A549 (cell line): ENCODE data around the gene CACNB1. TPM values are rescaled to one million over a fixed set of nuclear protein-coding genes. Genes with fewer than 3 reads are reported as not detected.

ENCODE experiments used
- ATAC-seq, 2 experiments: fragments of 200-7000 bp in 1 of 2; fragments of >200 bp in 1 of 2; cut with Nextera tagmentation in 1 of 2; cut with Tn5 transposase in 1 of 2; 3 replicates each; pipeline versions ENCODE4 v1.8.0 to v1.9.1; 2018 to 2020; ENCODE audit warnings: mild to moderate bottlenecking in 1 of 2, moderate library complexity in 1 of 2
- CTCF ChIA-PET: fragments of 300-600 bp; sonication (Branson Sonifier 250); formaldehyde crosslinking; extraction: SDS; loops from one replicate; lab custom pipeline; 2021; ENCODE audit warnings: antibody characterized with exemption, inconsistent platforms; lab: Yijun Ruan, JAX
- POLR2A ChIA-PET: fragments of 350-600 bp; formaldehyde crosslinking; extraction: SDS; loops from one replicate; lab custom pipeline; 2021; ENCODE audit warnings: antibody characterized with exemption, inconsistent platforms; lab: Yijun Ruan, JAX
- DNase-seq, 2 experiments: peaks; one replicate each; pipeline versions ENCODE4 v3.0.0 to v3.0.0-alpha.2; 2011 to 2016; ENCODE audit warnings: low read depth in 1 of 2, low spot score in 1 of 2
- FAIRE-seq: peaks from 2 replicates; lab custom pipeline; 2011; peaks lifted over from hg19 to GRCh38; lab: Jason Lieb, UNC
- H3K27ac ChIP-seq, 2 experiments: fragments of >200 bp; sonication (Bioruptor Twin); formaldehyde crosslinking; 3 replicates each; pipeline ENCODE4 v1.5.1; 2016 to 2017
- H3K4me1 ChIP-seq: fragments of >200 bp; sonication (Bioruptor Twin); formaldehyde crosslinking; 3 replicates; pipeline ENCODE4 v1.6.1; 2016
- H3K4me2 ChIP-seq: fragments of >200 bp; sonication (Bioruptor Twin); formaldehyde crosslinking; 3 replicates; pipeline ENCODE4 v1.6.1; 2016
- H3K4me3 ChIP-seq: fragments of >200 bp; sonication (Bioruptor Twin); formaldehyde crosslinking; 3 replicates; pipeline ENCODE4 v1.5.1; 2016
- H3K9me3 ChIP-seq: fragments of >200 bp; sonication (Bioruptor Twin); formaldehyde crosslinking; 3 replicates; pipeline ENCODE4 v1.6.1; 2016
- BCL3 ChIP-seq: fragments of >200 bp; sonication (Bioruptor Twin); formaldehyde crosslinking; IDR thresholded peaks from 3 replicates; pipeline ENCODE4 v1.6.1; 2016
- CEBPB ChIP-seq, 2 experiments: fragments of >200 bp in 1 of 2; sonication (Bioruptor Twin) in 1 of 2; formaldehyde crosslinking in 1 of 2; IDR thresholded peaks; 2 replicates each; pipeline ENCODE4 v1.6.1; 2012 to 2016
- E2F6 ChIP-seq: IDR thresholded peaks from 2 replicates; pipeline ENCODE4 v1.6.1; 2012; ENCODE audit warnings: low read depth, borderline replicate concordance
- EHF ChIP-seq: fragments of 250-450 bp; sonication (Bioruptor Pico); IDR thresholded peaks from 2 replicates; pipeline ENCODE4 v1.5.0; 2020; ENCODE audit warnings: mild to moderate bottlenecking
- ESRRA ChIP-seq: fragments of 150-350 bp; IDR thresholded peaks from 2 replicates; pipeline ENCODE4 v1.6.1; 2014; ENCODE audit warnings: mild to moderate bottlenecking, low read length, borderline replicate concordance
- FOSB ChIP-seq: fragments of 250-450 bp; sonication (Bioruptor Pico); IDR thresholded peaks from 2 replicates; pipeline ENCODE4 v1.5.0; 2020; ENCODE audit warnings: mild to moderate bottlenecking, moderate library complexity
- FOSL2 ChIP-seq, 2 experiments: fragments of 450-650 bp in 1 of 2; fragments of >200 bp in 1 of 2; sonication (Bioruptor Twin) in 1 of 2; formaldehyde crosslinking; IDR thresholded peaks; 2 replicates each; pipeline versions ENCODE4 v1.5.0 to v1.6.1; 2016 to 2020; ENCODE audit warnings: mild to moderate bottlenecking in 1 of 2, moderate library complexity in 1 of 2
- FOXS1 ChIP-seq: fragments of 250-450 bp; sonication (Bioruptor Pico); IDR thresholded peaks from 2 replicates; pipeline ENCODE4 v1.5.0; 2020; ENCODE audit warnings: mild to moderate bottlenecking, moderate library complexity
- GATA3 ChIP-seq: IDR thresholded peaks from 2 replicates; pipeline ENCODE4 v1.6.1; 2012; ENCODE audit warnings: borderline replicate concordance
- HDAC2 ChIP-seq: fragments of 200-600 bp; sonication (generic); IDR thresholded peaks from 2 replicates; pipeline ENCODE4 v1.6.1; 2016
- HES2 ChIP-seq: fragments of >200 bp; sonication (Bioruptor Twin); formaldehyde crosslinking; IDR thresholded peaks from 2 replicates; pipeline ENCODE4 v1.6.1; 2016
- HMGXB4 ChIP-seq: fragments of 250-450 bp; sonication (Bioruptor Pico); IDR thresholded peaks from 2 replicates; pipeline ENCODE4 v1.5.0; 2021; ENCODE audit warnings: mild to moderate bottlenecking, moderate library complexity, borderline replicate concordance
- HOXB13 ChIP-seq: fragments of 250-450 bp; sonication (Bioruptor Pico); IDR thresholded peaks from 2 replicates; pipeline ENCODE4 v1.5.0; 2020; ENCODE audit warnings: low read depth, mild to moderate bottlenecking, moderate library complexity
- JUN ChIP-seq, 2 experiments: fragments of >200 bp; sonication (Bioruptor Twin); formaldehyde crosslinking; IDR thresholded peaks; 2 replicates in 1 of 2; 3 replicates in 1 of 2; pipeline ENCODE4 v1.6.1; 2016 to 2017
- MAX ChIP-seq: IDR thresholded peaks from 2 replicates; pipeline ENCODE4 v1.6.1; 2012
- MYC ChIP-seq: IDR thresholded peaks from 2 replicates; pipeline ENCODE4 v1.6.1; 2012; ENCODE audit warnings: mild to moderate bottlenecking, inconsistent platforms, low read length, improper control_type of control experiment, borderline replicate concordance
- NFE2L2 ChIP-seq: fragments of 150-350 bp; conservative IDR thresholded peaks from 2 replicates; pipeline ENCODE4 v1.6.1; 2014; ENCODE audit warnings: low read length
- RARB ChIP-seq: fragments of 250-450 bp; sonication (Bioruptor Pico); IDR thresholded peaks from 2 replicates; pipeline ENCODE4 v1.8.0; 2021; ENCODE audit warnings: mild to moderate bottlenecking, moderate library complexity
- REST ChIP-seq: fragments of 200-600 bp; sonication (generic); IDR thresholded peaks from 2 replicates; pipeline ENCODE4 v1.6.1; 2016; ENCODE audit warnings: antibody characterized with exemption, mild to moderate bottlenecking, moderate library complexity
- SMC3 ChIP-seq: fragments of >200 bp; sonication (Bioruptor Twin); formaldehyde crosslinking; IDR thresholded peaks from 3 replicates; pipeline ENCODE4 v1.6.1; 2018; ENCODE audit warnings: inconsistent platforms
- USF2 ChIP-seq: fragments of 450-650 bp; IDR thresholded peaks from 2 replicates; pipeline ENCODE4 v1.6.1; 2014; ENCODE audit warnings: antibody characterized with exemption
- ZFP36 ChIP-seq: fragments of 450-650 bp; IDR thresholded peaks from 2 replicates; pipeline ENCODE4 v1.6.1; 2014; ENCODE audit warnings: borderline replicate concordance; ENCODE audit not compliant: partially characterized antibody
- WGBS: methylation state at CpG from one replicate; pipeline ENCODE4 v1.1.6; 2017; ENCODE audit errors: missing lambda C conversion rate; 5-methylcytosine and 5-hydroxymethylcytosine counted together
- polyA plus RNA-seq, 4 experiments: library from polyadenylated mRNA; depleted of rRNA in 3 of 4; stranded (reverse); fragments of >200 nt; fragmentation: RNase III in 1 of 4; extraction: RNeasy Plus Mini Kit Qiagen cat#74134 plus additional on column Dnase treatment in 1 of 4; gene quantifications; 2 replicates in 3 of 4; 3 replicates in 1 of 4; pipeline ENCODE4 v1.2.3, GENCODE V29; 2011 to 2017

The CACNB1 gene
- polyA plus RNA-seq, 2 of the 4 experiments (the other 2 are of a cell fraction): 3.6 to 3.9 TPM

- H3K27ac ChIP-seq: peak overlapping the region; percentile 37 to 51; a peak in 2 of 6 replicates
- ChIA-PET POLR2A (interaction anchor here (1.7 kb wide), 1 partner anchor 14 kb away, joined by 6 read pairs; the partner anchor contains the start of gene RPL19), CTCF (interaction anchor here (0.7 to 31.5 kb wide), 4 partner anchors 9 to 120 kb away, joined by 3 to 1140 read pairs (median 4); no protein-coding TSS in a partner anchor)
- no peak overlapping the region for H3K4me3 ChIP-seq
- WGBS: 42% methylated on average over 8 of the region's 9 CpGs
- FAIRE-seq (no peak), DNase-seq (peak; percentile 76), ATAC-seq (peak; percentile 45 to 65; a peak in 5 of 6 replicates)
- TF ChIP-seq HDAC2 (no peak), E2F6 (0 out of 2 replicates have a peak, but pooled peaks have one; percentile 34), ZFP36 (no peak), FOSL2 (IDR thresholded peaks at IDR 0.05) (no peak), FOSL2 (CRISPR knock-in tag; IDR thresholded peaks at IDR 0.05) (peak; percentile 70), USF2 (peak; percentile 59; the same call in 1 of the 2 replicates), FOXS1 (no peak), BCL3 (no peak), MAX (0 out of 2 replicates have a peak, but pooled peaks have one; percentile 36)
- peaks cover 30% of the 10 kb centered on the region for H3K4me1 ChIP-seq
- 0 out of 3 replicates have a peak overlapping the region, but pooled peaks have one; percentile 21 for H3K4me2 ChIP-seq
- H3K9me3 ChIP-seq: no peaks in the 10 kb centered on the region
Measured at GRCh38 chr17:39213852-39214251, 16.4 kb upstream of the CACNB1 start.

GRCh38 chr17:39212841-39213480 is 15.5 kb upstream of the CACNB1 start:
- Histone ChIP-seq H3K4me2 (no peak overlapping the region), H3K4me1 (peaks cover 34% of the 10 kb centered on the region), H3K4me3 (no peak overlapping the region), H3K9me3 (no peaks in the 10 kb centered on the region), H3K27ac (peak overlapping the region; percentile 28 to 37; a peak in 2 of 6 replicates)
- ChIA-PET CTCF (interaction anchor here (0.7 to 31.5 kb wide), 5 partner anchors 10 to 335 kb away, joined by 3 to 1140 read pairs (median 3); no protein-coding TSS in a partner anchor), POLR2A (interaction anchor here (0.6 to 1.7 kb wide), 2 partner anchors 8 to 13 kb away, joined by 6 read pairs; partner anchors contain the start of gene RPL19)
- FAIRE-seq: no peak
- TF ChIP-seq NFE2L2 (no peak), ZFP36 (no peak), HES2 (no peak), HOXB13 (CRISPR knock-in tag) (no peak), EHF (CRISPR knock-in tag) (no peak), ESRRA (no peak), FOXS1 (no peak), RARB (CRISPR knock-in tag) (no peak), JUN (IDR thresholded peaks at IDR 0.05) (no peak), SMC3 (no peak), MYC (no peak), GATA3 (no peak), FOSB (CRISPR knock-in tag) (no peak), CEBPB (IDR thresholded peaks at IDR 0.05) (no peak), REST (no peak), HMGXB4 (no peak)
- 85% methylated on average over 16 of the region's 16 CpGs for WGBS
- ATAC-seq: no peak
- DNase-seq: no peak
